Trophoblast cell (in vitro differentiated cells and primary cell): Measurements from ENCODE around the gene PGD.
"Not testable (repeated sequence)": the region's sequence is repeated elsewhere in the genome, so short reads cannot be mapped to it uniquely, and the experiment has no call there.

Experiments used
- DNase-seq, 2 donors: peaks; one replicate each; pipeline ENCODE4 v3.0.0-alpha.2; 2016
- H2AFZ ChIP-seq: 2 replicates; pipeline ENCODE4 v1.6.1; 2013; ENCODE audit warnings: low read length, moderate library complexity, mild to moderate bottlenecking; ENCODE audit not compliant: insufficient read depth, poor library complexity
- H2AK5ac ChIP-seq: 2 replicates; pipeline ENCODE4 v1.6.1; 2013; ENCODE audit warnings: mild to moderate bottlenecking, low read length
- H2BK120ac ChIP-seq: 2 replicates; pipeline ENCODE4 v1.6.1; 2013; ENCODE audit warnings: low read length, mild to moderate bottlenecking, moderate library complexity; ENCODE audit not compliant: insufficient read depth, poor library complexity
- H2BK12ac ChIP-seq: 2 replicates; pipeline ENCODE4 v1.6.1; 2013; ENCODE audit warnings: mild to moderate bottlenecking, low read length, moderate library complexity
- H2BK5ac ChIP-seq: 2 replicates; pipeline ENCODE4 v1.6.1; 2013; ENCODE audit warnings: low read length, low read depth, moderate library complexity, mild to moderate bottlenecking; ENCODE audit not compliant: poor library complexity
- H3K14ac ChIP-seq: 2 replicates; pipeline ENCODE4 v1.6.1; 2013; ENCODE audit warnings: mild to moderate bottlenecking, low read length
- H3K18ac ChIP-seq: 2 replicates; pipeline ENCODE4 v1.6.1; 2013; ENCODE audit warnings: mild to moderate bottlenecking, low read length
- H3K23ac ChIP-seq: 2 replicates; pipeline ENCODE4 v1.6.1; 2013; ENCODE audit warnings: low read length
- H3K27ac ChIP-seq: 2 replicates; pipeline ENCODE4 v1.5.1; 2013; ENCODE audit warnings: low read depth, mild to moderate bottlenecking, inconsistent platforms, low read length, moderate library complexity
- H3K27me3 ChIP-seq: 2 replicates; pipeline ENCODE4 v1.6.1; 2013; ENCODE audit warnings: inconsistent platforms, mild to moderate bottlenecking, low read length, moderate library complexity; ENCODE audit not compliant: insufficient read depth
- H3K36me3 ChIP-seq, 2 experiments: 1 replicate in 1 of 2; 2 replicates in 1 of 2; pipeline ENCODE4 v1.6.1; 2013; ENCODE audit warnings: low read length in 2 of 2, mild to moderate bottlenecking in 2 of 2, moderate library complexity in 1 of 2; ENCODE audit not compliant: insufficient read depth in 2 of 2, control insufficient read depth in 1 of 2
- H3K4ac ChIP-seq: 2 replicates; pipeline ENCODE4 v1.6.1; 2013; ENCODE audit warnings: low read depth, mild to moderate bottlenecking, low read length, moderate library complexity
- H3K4me1 ChIP-seq, 2 experiments: 1 replicate in 1 of 2; 2 replicates in 1 of 2; pipeline ENCODE4 v1.6.1; 2013; ENCODE audit warnings: low read length in 2 of 2, mild to moderate bottlenecking in 2 of 2, moderate library complexity in 1 of 2; ENCODE audit not compliant: insufficient read depth in 2 of 2, control insufficient read depth in 1 of 2
- H3K4me2 ChIP-seq: 2 replicates; pipeline ENCODE4 v1.6.1; 2013; ENCODE audit warnings: inconsistent platforms, mild to moderate bottlenecking, low read length, moderate library complexity
- H3K4me3 ChIP-seq: 2 replicates; pipeline ENCODE4 v1.5.1; 2013; ENCODE audit warnings: mild to moderate bottlenecking, low read depth, low read length, inconsistent platforms
- H3K79me1 ChIP-seq: one replicate; pipeline ENCODE4 v1.6.1; 2013; ENCODE audit warnings: low read length
- H3K79me2 ChIP-seq: 2 replicates; pipeline ENCODE4 v1.6.1; 2013; ENCODE audit warnings: low read length, mild to moderate bottlenecking; ENCODE audit not compliant: control insufficient read depth, insufficient read depth, poor library complexity
- H3K9ac ChIP-seq: 2 replicates; pipeline ENCODE4 v1.6.1; 2013; ENCODE audit warnings: mild to moderate bottlenecking, low read length
- H3K9me3 ChIP-seq: 2 replicates; pipeline ENCODE4 v1.6.1; 2013; ENCODE audit warnings: low read depth, mild to moderate bottlenecking, control low read depth, inconsistent platforms, low read length; ENCODE audit not compliant: insufficient read depth
- H4K12ac ChIP-seq: 2 replicates; pipeline ENCODE4 v1.6.1; 2013; ENCODE audit warnings: low read depth, mild to moderate bottlenecking, low read length, moderate library complexity
- H4K8ac ChIP-seq: 2 replicates; pipeline ENCODE4 v1.6.1; 2013; ENCODE audit warnings: low read depth, mild to moderate bottlenecking, low read length, moderate library complexity
- H4K91ac ChIP-seq: one replicate; pipeline ENCODE4 v1.6.1; 2013; ENCODE audit warnings: low read depth, mild to moderate bottlenecking, low read length, moderate library complexity
- WGBS: extraction: QIAGEN DNeasy Blood & Tissue Kit; methylation state at CpG from one replicate; pipeline ENCODE4 v1.1.7; 2013; ENCODE audit warnings: missing lambda C conversion rate; ENCODE audit not compliant: insufficient read length, insufficient coverage; ENCODE audit errors: extremely low coverage; 5-methylcytosine and 5-hydroxymethylcytosine counted together

PGD gene

GRCh38 chr1:10456048-10456447, 57.2 kb downstream of the PGD start:
- DNase-seq = no peak
- Histone ChIP-seq H3K79me1 (no peaks in the 10 kb centered on the region), H3K27ac (no peak overlapping the region), H2AK5ac (no peak overlapping the region), H3K36me3 (peaks cover 6 to 9% of the 10 kb centered on the region in 2 experiments), H3K14ac (no peak overlapping the region), H4K12ac (no peak overlapping the region), H3K23ac (no peak overlapping the region), H2BK12ac (no peak overlapping the region), H2AFZ (no peak overlapping the region), H4K8ac (no peak overlapping the region), H2BK5ac (no peak overlapping the region), H4K91ac (no peak overlapping the region), H3K4me1 (peaks cover 0 to 2% of the 10 kb centered on the region in 2 experiments), H3K18ac (no peak overlapping the region), H2BK120ac (no peak overlapping the region), H3K27me3 (no peaks in the 10 kb centered on the region), H3K79me2 (no peaks in the 10 kb centered on the region), H3K9me3 (no peaks in the 10 kb centered on the region), H3K4me2 (no peak overlapping the region), H3K4me3 (no peak overlapping the region), H3K9ac (no peak overlapping the region), H3K4ac (no peak overlapping the region)
- WGBS = no CpG with 5 or more reads among the region's 5 CpGs

GRCh38 chr1:10456661-10457060, 57.8 kb downstream of the PGD start:
- no peak overlapping the region for H4K91ac ChIP-seq
- H3K9ac ChIP-seq = no peak overlapping the region
- no peak overlapping the region for H2AK5ac ChIP-seq
- DNase-seq = no peak
- H3K4me3 ChIP-seq = no peak overlapping the region
- no peak overlapping the region for H4K12ac ChIP-seq
- H2BK5ac ChIP-seq = no peak overlapping the region
- no peak overlapping the region for H3K4ac ChIP-seq
- no peaks in the 10 kb centered on the region for H3K27me3 ChIP-seq
- whole genome bisulfite sequencing = no CpG with 5 or more reads among the region's 7 CpGs
- no peak overlapping the region for H2BK12ac ChIP-seq
- H2BK120ac ChIP-seq = no peak overlapping the region
- H3K4me2 ChIP-seq = no peak overlapping the region
- no peak overlapping the region for H3K23ac ChIP-seq
- no peak overlapping the region for H4K8ac ChIP-seq
- no peaks in the 10 kb centered on the region for H3K79me1 ChIP-seq
- H3K4me1 ChIP-seq = no peaks in the 10 kb centered on the region
- H2AFZ ChIP-seq = no peak overlapping the region
- H3K14ac ChIP-seq = no peak overlapping the region
- no peak overlapping the region for H3K27ac ChIP-seq
- no peaks in the 10 kb centered on the region for H3K79me2 ChIP-seq
- no peak overlapping the region for H3K18ac ChIP-seq
- no peaks in the 10 kb centered on the region for H3K9me3 ChIP-seq
- peaks cover 12 to 15% of the 10 kb centered on the region in 2 experiments for H3K36me3 ChIP-seq

- not testable (repeated sequence) for H3K4me2 ChIP-seq
These were observed 58.6 kb downstream of the PGD start for GRCh38 chr1:10457462-10457861.

GRCh38 chr1:10457875-10458274, 59.0 kb downstream of the PGD start:
- H3K18ac ChIP-seq = no peak overlapping the region
- H3K4ac ChIP-seq = no peak overlapping the region
- H2BK5ac ChIP-seq = no peak overlapping the region
- no peak overlapping the region for H3K4me2 ChIP-seq
- no peak overlapping the region for H2BK120ac ChIP-seq
- H3K4me1 ChIP-seq = no peaks in the 10 kb centered on the region
- DNase-seq = no peak
- no peak overlapping the region for H2AK5ac ChIP-seq
- no peak overlapping the region for H4K12ac ChIP-seq
- no peak overlapping the region for H3K23ac ChIP-seq
- no peaks in the 10 kb centered on the region for H3K79me2 ChIP-seq
- no CpG with 5 or more reads among the region's 9 CpGs for WGBS
- no peak overlapping the region for H3K14ac ChIP-seq
- H3K79me1 ChIP-seq = no peaks in the 10 kb centered on the region
- H3K9me3 ChIP-seq = peaks cover 1% of the 10 kb centered on the region
- H2BK12ac ChIP-seq = no peak overlapping the region
- no peaks in the 10 kb centered on the region for H3K27me3 ChIP-seq
- H3K27ac ChIP-seq = no peak overlapping the region
- H3K4me3 ChIP-seq = no peak overlapping the region
- H4K91ac ChIP-seq = no peak overlapping the region
- peaks cover 22 to 23% of the 10 kb centered on the region in 2 experiments for H3K36me3 ChIP-seq
- no peak overlapping the region for H3K9ac ChIP-seq
- no peak overlapping the region for H2AFZ ChIP-seq
- H4K8ac ChIP-seq = no peak overlapping the region

More at GRCh38 chr1:10457462-10457861, 58.6 kb downstream of the PGD start:
- H3K79me1 ChIP-seq, H3K9me3 ChIP-seq, H2AK5ac ChIP-seq, H2BK12ac ChIP-seq, H2BK5ac ChIP-seq, DNase-seq, H3K23ac ChIP-seq, H4K12ac ChIP-seq, H4K8ac ChIP-seq, H3K9ac ChIP-seq, H3K18ac ChIP-seq, H3K27me3 ChIP-seq, H3K79me2 ChIP-seq, H3K4me3 ChIP-seq, H2AFZ ChIP-seq, H2BK120ac ChIP-seq, H4K91ac ChIP-seq, H3K4me1 ChIP-seq, H3K4ac ChIP-seq, H3K14ac ChIP-seq, H3K27ac ChIP-seq: not testable (repeated sequence)
- WGBS = no CpG with 5 or more reads among the region's 7 CpGs
- H3K36me3 ChIP-seq = peaks cover 18 to 20% of the 10 kb centered on the region in 2 experiments
